Germinal center (tissue), 1 donor: ENCODE data around the gene TRIM65.

Experiments
- DNase-seq: peaks from one replicate; pipeline ENCODE4 v3.0.0; 2012; ENCODE audit warnings: mixed read lengths, low spot score

The TRIM65 gene

DNA sequence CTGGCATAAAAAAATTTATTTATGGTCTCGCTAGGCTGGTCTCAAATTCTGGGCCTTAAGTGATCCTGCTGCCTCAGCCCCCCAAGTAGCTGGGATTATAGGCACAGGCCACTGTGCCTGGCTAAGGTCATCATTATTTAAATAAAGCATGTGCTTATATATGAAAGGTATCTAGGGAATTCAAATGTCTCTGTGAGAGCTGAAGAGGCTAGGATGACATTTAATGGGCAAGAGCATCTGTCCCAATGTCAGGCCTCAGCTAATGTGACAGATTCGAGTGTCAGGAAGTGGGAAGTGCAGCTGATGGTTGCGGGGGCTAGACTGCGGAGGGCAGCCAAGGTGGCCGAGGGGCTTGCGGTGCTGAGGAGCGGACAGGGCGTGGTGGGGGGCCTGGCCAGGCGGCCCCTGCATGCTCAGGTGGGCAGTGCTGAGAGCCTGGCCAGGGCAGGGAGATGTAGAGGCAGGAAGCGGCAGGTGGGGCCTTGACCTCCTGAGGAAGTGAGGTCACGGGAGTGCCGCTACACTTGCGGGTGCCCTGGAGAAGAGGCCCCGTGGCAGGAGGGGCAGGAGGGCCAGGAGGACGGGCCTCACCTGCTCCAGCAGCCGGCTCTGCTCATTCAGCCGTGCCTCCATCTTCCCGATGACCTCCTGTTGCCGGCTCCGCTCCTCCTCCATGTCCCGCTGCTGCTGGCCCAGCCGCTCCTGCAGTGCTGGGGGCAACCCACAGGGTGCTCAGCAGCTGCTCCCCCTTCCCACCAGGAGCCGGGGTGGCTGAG lies 20.6 kb upstream of the TRIM65 start:
- no peak for DNase-seq

DNA sequence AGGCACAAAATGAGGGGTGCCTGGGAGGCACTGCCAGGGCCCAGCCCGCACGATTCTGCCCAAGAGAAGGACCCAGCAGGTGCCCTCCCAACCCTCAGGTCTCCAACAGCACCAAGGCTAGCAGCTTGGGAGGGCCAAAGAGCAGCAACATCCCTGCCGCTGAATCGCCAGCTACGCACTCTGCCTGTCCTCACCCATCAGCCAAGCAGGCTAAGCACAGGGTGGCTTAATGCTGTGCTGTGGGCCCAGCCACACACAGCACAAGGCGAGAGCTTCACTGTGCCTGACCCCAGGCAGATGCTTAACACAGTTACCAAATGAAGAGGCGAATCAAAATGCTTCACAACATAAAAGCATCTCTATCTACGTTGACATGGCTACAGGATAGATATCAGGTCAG lies 18.5 kb upstream of the TRIM65 start:
- no peak for DNase-seq

- no peak for DNase-seq
Observed at GRCh38 chr17:75914643-75915267, 18.0 kb upstream of the TRIM65 start.

GRCh38 chr17:75913537-75914210 lies 16.9 kb upstream of the TRIM65 start:
- DNase-seq, result no peak

DNA sequence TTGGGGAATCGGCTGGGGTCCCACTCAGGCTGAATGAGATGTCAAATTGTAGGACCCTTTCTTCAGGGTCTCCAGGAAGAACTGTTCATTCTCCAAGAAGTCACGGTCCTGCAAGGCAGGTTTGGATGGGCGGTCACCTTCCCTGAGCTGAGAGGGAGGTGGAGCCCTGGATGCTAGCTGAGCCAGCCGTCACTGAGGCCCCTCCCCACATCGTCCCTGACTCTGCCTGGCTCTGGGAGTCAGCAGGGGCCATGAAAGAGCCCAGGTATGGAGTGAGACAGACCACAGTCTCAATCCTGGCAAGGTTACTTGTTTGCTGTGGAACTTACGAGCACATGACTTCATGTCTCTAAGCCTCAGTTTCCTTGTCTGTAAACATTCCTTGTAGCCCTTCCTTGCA lies 13.9 kb upstream of the TRIM65 start:
- DNase-seq, result no peak

DNA sequence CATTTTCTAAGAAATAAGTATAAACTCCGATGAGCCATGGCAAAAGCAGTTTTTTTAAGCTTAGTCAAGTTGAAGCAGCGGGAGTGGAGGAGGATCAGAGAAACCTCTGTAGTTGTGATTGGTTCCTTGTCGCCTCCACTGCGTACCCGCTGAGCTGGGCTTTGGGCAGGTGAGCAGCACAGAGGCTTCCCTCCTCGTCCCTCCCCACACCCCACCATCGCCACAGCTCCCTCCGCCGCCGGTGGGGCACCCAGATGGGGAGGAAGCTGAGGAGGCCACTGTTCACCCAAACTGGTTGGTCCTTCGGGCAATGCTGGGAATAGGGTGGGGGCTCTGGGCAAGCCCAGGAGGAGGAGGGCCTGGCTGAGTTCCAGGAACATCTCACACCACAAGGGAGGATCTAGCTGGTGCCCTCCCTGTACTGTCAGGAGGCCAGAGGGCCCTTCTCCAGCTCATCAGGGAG lies 13.1 kb upstream of the TRIM65 start:
- DNase-seq, result no peak

DNA sequence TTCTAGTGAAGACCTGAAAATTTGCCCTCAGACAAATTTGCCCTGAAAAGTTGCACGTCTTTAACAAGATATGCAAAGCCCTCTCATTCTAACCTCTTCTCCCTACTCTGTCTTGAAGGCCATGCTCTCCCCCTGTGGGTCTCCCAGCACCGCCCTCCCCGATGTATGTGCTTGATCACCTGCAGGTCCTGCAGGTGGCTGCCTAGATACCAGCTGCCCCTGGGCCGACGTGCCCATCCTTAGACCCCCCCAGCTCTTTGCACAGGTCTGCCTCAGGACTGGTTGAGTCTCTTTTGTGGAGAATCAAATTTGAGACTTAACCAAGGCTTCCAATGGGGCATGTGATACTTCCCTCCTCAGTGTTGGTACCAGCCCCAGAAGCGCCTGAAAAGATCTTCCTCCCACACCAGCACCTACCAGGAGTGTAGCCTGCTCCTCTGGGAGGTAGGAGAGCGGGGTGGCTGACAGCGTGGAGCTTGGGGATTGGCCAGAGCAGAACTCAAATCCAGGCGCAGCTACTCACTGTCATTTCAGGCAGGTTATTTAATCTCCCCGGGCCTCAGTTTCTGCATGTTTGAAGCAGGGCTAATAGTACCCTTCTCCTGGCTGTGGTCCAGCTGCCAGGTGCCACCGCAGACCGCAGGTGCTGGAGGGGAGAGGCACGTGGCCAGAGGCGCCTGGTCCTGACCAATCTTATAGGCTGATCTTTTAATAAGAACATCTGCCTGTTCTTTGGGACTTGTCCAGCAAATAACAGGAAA lies 12.5 kb upstream of the TRIM65 start:
- DNase-seq, result no peak

GRCh38 chr17:75908201-75908600 lies 11.4 kb upstream of the TRIM65 start:
- no peak for DNase-seq

- no peak for DNase-seq
Observed at GRCh38 chr17:75906143-75906884, 9.6 kb upstream of the TRIM65 start.

GRCh38 chr17:75904749-75905521 lies 8.2 kb upstream of the TRIM65 start, which contains the start of gene MRPL38:
MRPL38 (minus strand) TSS chr17:75904884; CDS start chr17:75904875, 9 bp downstream.
- DNase-seq, result peak; percentile 98

- no peak for DNase-seq
Observed at GRCh38 chr17:75902406-75902805, 5.7 kb upstream of the TRIM65 start.

- no peak for DNase-seq
Observed at GRCh38 chr17:75901727-75902126, 5.0 kb upstream of the TRIM65 start.

- DNase-seq, result no peak
Observed at GRCh38 chr17:75900691-75901533, 4.2 kb upstream of the TRIM65 start.

DNA sequence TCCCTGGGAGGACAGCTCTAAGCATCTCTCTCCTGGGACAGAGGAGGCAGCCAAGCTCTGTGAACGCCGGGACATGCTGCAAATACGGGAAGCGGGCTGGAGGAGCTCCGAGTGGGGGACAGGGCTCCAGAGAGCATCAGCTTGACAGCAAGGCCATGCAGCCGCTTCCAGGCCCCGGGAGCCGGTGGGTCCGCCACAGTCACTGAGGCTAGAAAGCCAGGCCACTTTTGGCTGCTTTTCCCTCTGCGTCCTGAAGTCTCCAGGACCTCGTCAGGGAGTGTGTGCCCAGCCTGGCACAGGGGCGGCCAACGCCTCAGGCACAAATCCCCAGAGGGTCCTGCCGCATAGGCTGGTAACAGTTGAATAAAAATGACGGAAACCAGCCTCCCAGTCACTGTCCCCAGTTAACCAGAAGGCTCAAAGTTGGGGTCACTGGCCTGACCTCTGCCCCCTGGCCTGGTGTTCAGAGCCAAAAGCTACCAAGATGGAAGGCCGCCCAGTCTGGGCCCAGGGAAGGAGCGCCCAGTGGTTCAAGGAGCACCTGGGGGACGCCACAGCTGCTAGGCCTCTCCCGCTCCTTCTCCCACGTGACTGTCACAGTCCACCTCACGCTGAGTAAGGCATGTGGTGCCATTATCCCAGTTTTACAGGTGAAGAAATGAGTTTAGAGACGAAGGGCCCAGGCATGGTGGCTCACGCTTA lies 3.2 kb upstream of the TRIM65 start:
- DNase-seq, result no peak

DNA sequence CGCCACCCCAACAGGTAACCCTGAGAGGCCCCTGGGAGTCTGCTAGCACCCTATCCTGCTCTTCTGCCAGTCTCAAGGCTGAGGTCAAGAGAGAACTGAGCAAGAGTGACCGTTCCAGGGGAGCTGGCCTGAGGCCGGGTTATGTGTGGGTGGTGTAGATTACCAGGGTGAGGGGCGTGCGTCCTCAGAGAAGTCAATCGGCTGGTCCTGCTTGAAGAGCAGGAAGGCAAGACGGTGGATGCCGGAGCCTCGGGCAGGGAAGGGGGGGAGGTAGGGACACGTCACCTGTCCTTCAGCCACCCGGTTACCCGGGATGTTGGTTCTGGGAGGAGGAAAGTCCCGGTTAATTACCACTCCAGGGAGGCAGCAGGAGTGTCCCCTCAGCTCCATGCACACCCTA lies 2.6 kb upstream of the TRIM65 start:
- DNase-seq, result no peak

- no peak for DNase-seq
Observed at GRCh38 chr17:75898791-75899190, 2.0 kb upstream of the TRIM65 start.

- DNase-seq, result no peak
Observed at GRCh38 chr17:75898065-75898464, 1.3 kb upstream of the TRIM65 start.

- DNase-seq, result no peak
Observed at GRCh38 chr17:75897160-75898019, 639 bp upstream of the TRIM65 start.
